Gastrocnemius medialis (tissue), 4 donors: ENCODE data around the gene SGCD. TPM values are rescaled to one million over a fixed set of nuclear protein-coding genes. Genes with fewer than 3 reads are reported as not detected.
A peak's percentile ranks its signal among the peaks of the same experiment; 100 is the strongest.

Experiments
- ATAC-seq, 2 donors: fragments of 150-250 bp; one replicate each; pipeline ENCODE4 v1.9.1; 2016
- DNase-seq, 2 donors: peaks; one replicate each; pipeline ENCODE4 v3.0.0-alpha.2; 2019
- H3K27ac ChIP-seq, 4 donors: fragments of 200-600 bp; sonication (generic); 1 replicate in 1 of 4; 2 replicates in 3 of 4; pipeline ENCODE4 v1.5.1; 2016 to 2018; ENCODE audit warnings: mild to moderate bottlenecking in 2 of 4, moderate library complexity in 1 of 4
- H3K27me3 ChIP-seq, 3 donors: fragments of 200-600 bp; sonication (generic) in 2 of 3; 1 replicate in 1 of 3; 2 replicates in 2 of 3; pipeline versions ENCODE4 v1.5.1 to v1.6.0; 2016 to 2019; ENCODE audit warnings: mild to moderate bottlenecking in 1 of 3, moderate library complexity in 1 of 3
- H3K36me3 ChIP-seq, 2 donors: fragments of 200-600 bp; sonication (generic) in 1 of 2; one replicate each; pipeline ENCODE4 v1.5.1; 2017 to 2018
- H3K4me1 ChIP-seq, 2 donors: fragments of 200-600 bp; sonication (generic) in 1 of 2; one replicate each; pipeline ENCODE4 v1.5.1; 2016 to 2017; ENCODE audit warnings: mild to moderate bottlenecking in 2 of 2
- H3K4me3 ChIP-seq, 4 donors: fragments of 200-600 bp; sonication (generic) in 3 of 4; 1 replicate in 1 of 4; 2 replicates in 3 of 4; pipeline ENCODE4 v1.5.1; 2016 to 2019; ENCODE audit warnings: mild to moderate bottlenecking in 2 of 4
- H3K9me3 ChIP-seq, 3 donors: fragments of 200-600 bp; sonication (generic) in 2 of 3; 1 replicate in 1 of 3; 2 replicates in 2 of 3; pipeline ENCODE4 v1.5.1; 2016 to 2019
- CTCF ChIP-seq, 5 experiments: fragments of 450-650 bp in 3 of 5; fragments of 200-600 bp in 2 of 5; sonication (generic) in 2 of 5; IDR thresholded peaks in 4 of 5; conservative IDR thresholded peaks in 1 of 5; 1 replicate in 4 of 5; 2 replicates in 1 of 5; pipeline ENCODE4 v1.5.1; 2016 to 2019; ENCODE audit warnings: antibody characterized with exemption in 5 of 5, mild to moderate bottlenecking in 3 of 5, moderate library complexity in 3 of 5
- POLR2A ChIP-seq, 2 donors: fragments of 450-650 bp; IDR thresholded peaks; one replicate each; pipeline ENCODE4 v1.6.1; 2017; ENCODE audit warnings: antibody characterized with exemption in 2 of 2, mild to moderate bottlenecking in 2 of 2, moderate library complexity in 2 of 2
- in situ Hi-C, 4 donors: fragments of 200-750 bp; cut with MboI; loops; one replicate each; pipeline versions ENCODE4 v1.15.0 to v1.8.0; 2017; ENCODE audit warnings: low sequenced_read_pairs in 4 of 4
- intact Hi-C: fragments of 100-400 bp; cut with DNase I; formaldehyde crosslinking; loops from one replicate; pipeline ENCODE4 v1.15.1; 2023; ENCODE audit warnings: low total_unique reads
- total RNA-seq, 4 donors: library from RNA; depleted of rRNA; stranded (reverse); fragments of >200 nt; gene quantifications; one replicate each; pipeline versions ENCODE4 v1.1.0 to v1.2.3, GENCODE V29; 2016

The SGCD gene
- total RNA-seq, 4 donors from 2014 or later, result 8.2 to 53.5 (median 35.8) TPM

GRCh38 chr5:156340893-156341292 lies 13.9 kb downstream of the SGCD start:
- H3K4me1 ChIP-seq, result peaks cover 6 to 7% of the 10 kb centered on the region in 2 donors
- H3K4me3 ChIP-seq, result no peak overlapping the region
- ATAC-seq (no peak), DNase-seq (no peak)
- no peaks in the 10 kb centered on the region for H3K27me3 ChIP-seq
- peaks cover 0 to 8% of the 10 kb centered on the region in 2 donors for H3K36me3 ChIP-seq
- no peak overlapping the region for H3K27ac ChIP-seq
- no peak for TF ChIP-seq POLR2A (IDR thresholded peaks at IDR 0.05)
- no peak for TF ChIP-seq CTCF (IDR thresholded peaks at IDR 0.05 in 4 of 5, conservative IDR thresholded peaks at IDR 0.05 in 1 of 5)
- in situ Hi-C loops, result no loop called here
- no peaks in the 10 kb centered on the region for H3K9me3 ChIP-seq
- intact Hi-C loops, result no loop called here

GRCh38 chr5:156350256-156350655 lies 23.3 kb downstream of the SGCD start:
- H3K4me1 ChIP-seq, result peaks cover 29 to 44% of the 10 kb centered on the region in 2 donors
- DNase-seq, result no peak
- intact Hi-C loops (no loop called here), in situ Hi-C loops (no loop called here)
- no peaks in the 10 kb centered on the region for H3K9me3 ChIP-seq
- no peaks in the 10 kb centered on the region for H3K27me3 ChIP-seq
- no peak for ATAC-seq
- H3K36me3 ChIP-seq, result peaks cover 0 to 12% of the 10 kb centered on the region in 2 donors
- no peak overlapping the region for H3K4me3 ChIP-seq
- H3K27ac ChIP-seq, result peak overlapping the region in 1 of 4 donors; percentile 35
- TF ChIP-seq CTCF (IDR thresholded peaks at IDR 0.05 in 4 of 5, conservative IDR thresholded peaks at IDR 0.05 in 1 of 5), result no peak
- TF ChIP-seq POLR2A (IDR thresholded peaks at IDR 0.05), result no peak

GRCh38 chr5:156351423-156351822 lies 24.5 kb downstream of the SGCD start:
- no peak for DNase-seq
- no peaks in the 10 kb centered on the region for H3K9me3 ChIP-seq
- no peaks in the 10 kb centered on the region for H3K27me3 ChIP-seq
- TF ChIP-seq POLR2A (IDR thresholded peaks at IDR 0.05) (no peak), CTCF (IDR thresholded peaks at IDR 0.05 in 4 of 5, conservative IDR thresholded peaks at IDR 0.05 in 1 of 5) (no peak)
- H3K36me3 ChIP-seq, result peaks cover 0 to 11% of the 10 kb centered on the region in 2 donors
- intact Hi-C loops (no loop called here), in situ Hi-C loops (no loop called here)
- no peak overlapping the region for H3K4me3 ChIP-seq
- no peak for ATAC-seq
- peaks cover 29 to 49% of the 10 kb centered on the region in 2 donors for H3K4me1 ChIP-seq
- H3K27ac ChIP-seq, result peak overlapping the region in 3 of 4 donors; percentile 6 to 32 (median 15)

- ATAC-seq (peak; percentile 98 to 99), DNase-seq (peak; percentile 54 to 76)
- H3K27ac ChIP-seq, result peak overlapping the region; percentile 60 to 82 (median 78)
- no peaks in the 10 kb centered on the region for H3K27me3 ChIP-seq
- H3K36me3 ChIP-seq, result no peaks in the 10 kb centered on the region
- TF ChIP-seq POLR2A (IDR thresholded peaks at IDR 0.05) (no peak), CTCF (IDR thresholded peaks at IDR 0.05 in 4 of 5, conservative IDR thresholded peaks at IDR 0.05 in 1 of 5) (no peak)
- peaks cover 35 to 72% of the 10 kb centered on the region in 2 donors for H3K4me1 ChIP-seq
- intact Hi-C loops (no loop called here), in situ Hi-C loops (no loop called here)
- no peaks in the 10 kb centered on the region for H3K9me3 ChIP-seq
- no peak overlapping the region for H3K4me3 ChIP-seq
Observed at GRCh38 chr5:156354571-156354970, 27.6 kb downstream of the SGCD start.

GRCh38 chr5:156356238-156356637 lies 29.3 kb downstream of the SGCD start:
- Histone ChIP-seq H3K4me1 (peaks cover 19 to 64% of the 10 kb centered on the region in 2 donors), H3K27me3 (no peaks in the 10 kb centered on the region), H3K9me3 (no peaks in the 10 kb centered on the region), H3K36me3 (no peaks in the 10 kb centered on the region), H3K27ac (peak overlapping the region; percentile 60 to 82 (median 78)), H3K4me3 (no peak overlapping the region)
- DNase-seq (no peak), ATAC-seq (no peak)
- no peak for TF ChIP-seq CTCF (IDR thresholded peaks at IDR 0.05 in 4 of 5, conservative IDR thresholded peaks at IDR 0.05 in 1 of 5)
- TF ChIP-seq POLR2A (IDR thresholded peaks at IDR 0.05), result no peak
- intact Hi-C loops, result no loop called here
- in situ Hi-C loops, result no loop called here
